ENCODE measurements around the gene PCIF1.
A peak's percentile ranks its signal among the peaks of the same experiment; 100 is the strongest.

The PCIF1 gene

GRCh38 chr20:45904583-45905504, 29.6 kb upstream of the PCIF1 start:
- no peak for DNase-seq

- DNase-seq = no peak
Observed at GRCh38 chr20:45905505-45906079, 28.9 kb upstream of the PCIF1 start.

- DNase-seq = no peak
Observed at GRCh38 chr20:45907219-45907948, 27.1 kb upstream of the PCIF1 start.

GRCh38 chr20:45908084-45908483, 26.4 kb upstream of the PCIF1 start:
- DNase-seq = no peak

GRCh38 chr20:45909336-45909808, 25.1 kb upstream of the PCIF1 start:
- DNase-seq = no peak

GRCh38 chr20:45909817-45910669, 24.4 kb upstream of the PCIF1 start:
- no peak for DNase-seq

- DNase-seq = peak; percentile 93
Observed at GRCh38 chr20:45910670-45911485, 23.6 kb upstream of the PCIF1 start.

- peak; percentile 24 for DNase-seq
Observed at GRCh38 chr20:45911486-45912343, 22.8 kb upstream of the PCIF1 start, which contains the start of gene PLTP. Gene PLTP (minus strand): TSS chr20:45912155. CDS start chr20:45911452, 703 bp downstream.

GRCh38 chr20:45912344-45912682, 22.2 kb upstream of the PCIF1 start:
- DNase-seq = no peak

- DNase-seq = no peak
Observed at GRCh38 chr20:45913116-45913515, 21.4 kb upstream of the PCIF1 start.

- DNase-seq = no peak
Observed at GRCh38 chr20:45917790-45918141, 16.7 kb upstream of the PCIF1 start.

GRCh38 chr20:45918182-45918737, 16.2 kb upstream of the PCIF1 start:
- DNase-seq = no peak

- DNase-seq = no peak
Observed at GRCh38 chr20:45918779-45919537, 15.5 kb upstream of the PCIF1 start.

GRCh38 chr20:45919542-45920399, 14.7 kb upstream of the PCIF1 start:
- DNase-seq = no peak

GRCh38 chr20:45920462-45921336, 13.8 kb upstream of the PCIF1 start:
- DNase-seq = no peak

GRCh38 chr20:45921337-45922189, 12.9 kb upstream of the PCIF1 start:
- DNase-seq = no peak
